ENCODE measurements around the gene RPP25L.

GRCh38 chr9:34642679-34643078, 30.8 kb upstream of the RPP25L start:
- TF ChIP-seq CTCF (IDR thresholded peaks at IDR 0.05; ENCODE audit: low read length) (no peak), EZH2phosphoT487 (IDR thresholded peaks at IDR 0.05; ENCODE audit: low read length) (no peak)

Data from MM.1S (cell line).